ENCODE data around the gene ZNF865. TPM values are rescaled to one million over a fixed set of nuclear protein-coding genes. Genes with fewer than 3 reads are reported as not detected.

The ZNF865 gene
- total RNA-seq, 1 experiment from 2014 or later, result 5.5 TPM

DNA sequence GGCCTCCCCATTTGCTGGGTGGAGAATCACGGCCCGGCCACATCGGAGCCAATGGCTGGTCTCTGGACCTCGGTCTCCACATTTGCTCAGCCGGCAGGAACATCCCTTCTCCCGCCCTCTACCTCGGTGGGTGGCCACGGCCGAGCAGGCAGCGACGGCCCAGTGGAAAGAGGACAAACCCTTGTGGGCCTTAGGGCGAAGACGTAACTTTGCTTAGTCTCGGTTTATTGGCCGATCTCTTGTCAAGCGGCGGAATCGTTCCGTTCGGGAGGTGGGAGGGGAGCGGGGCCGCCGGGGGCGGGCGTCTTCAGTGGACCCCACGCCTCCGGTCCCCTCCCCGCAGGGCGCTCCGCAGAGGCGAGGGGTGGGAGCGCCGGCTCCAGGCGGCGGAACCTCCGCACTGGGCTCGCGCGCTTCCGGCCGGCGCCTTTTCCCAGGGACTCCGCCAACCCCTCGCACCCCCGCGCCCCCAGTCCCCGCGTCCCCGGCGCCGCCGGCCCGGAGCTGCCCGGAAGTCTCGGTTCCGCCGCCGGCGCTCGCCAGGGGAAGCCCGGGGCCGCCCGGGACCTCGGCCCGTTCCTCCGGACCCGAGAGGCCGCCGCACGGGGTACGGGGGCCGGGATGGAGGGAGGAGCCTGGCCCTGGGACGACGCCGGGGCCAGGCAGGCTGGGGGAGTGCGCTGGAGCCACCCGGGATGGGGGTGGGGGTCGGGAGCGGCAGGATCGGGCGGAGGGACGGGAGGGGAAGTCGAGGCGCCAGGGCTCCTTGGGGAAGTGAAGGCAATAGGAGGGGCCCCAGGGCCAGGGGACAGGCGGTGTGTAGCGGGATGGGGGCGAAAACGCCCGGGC, 35.4 kb downstream of the ZNF865 start, which contains the start of gene ZNF580:
ZNF580 (plus strand) TSS at position 426 of the 849 bp plus-strand sequence. CDS start 1,507 bp downstream, outside the sequence.
- Histone ChIP-seq H3F3A (ENCODE audit: low read length, unreplicated experiment) (peaks cover 4% of the 10 kb centered on the region), H3K9ac (ENCODE audit: low read length) (peak within 1 kb of the TSS; percentile 95), H3K4me3 (ENCODE audit: low read length) (peak within 1 kb of the TSS; percentile 96), H3K79me2 (ENCODE audit: low read length) (peaks cover 87% of the 10 kb centered on the region), H3K27ac (ENCODE audit: low read length) (peak within 1 kb of the TSS; percentile 62), H3K27me3 (ENCODE audit: low read length) (no peaks in the 10 kb centered on the region), H3K36me3 (ENCODE audit: low read depth, low read length) (peaks cover 14% of the 10 kb centered on the region), H4K20me1 (ENCODE audit: low read length) (0 out of 2 replicates have a peak, but pooled peaks cover 4% of the 10 kb centered on the region), H2AFZ (ENCODE audit: low read length) (peak within 1 kb of the TSS; percentile 94), H3K4me1 (ENCODE audit: insufficient read depth, low read length) (peaks cover 42% of the 10 kb centered on the region), H3K9me2 (replicated peaks; ENCODE audit: low read length) (no peaks in the 10 kb centered on the region), H3K9me3 (ENCODE audit: low read length) (no peaks in the 10 kb centered on the region), H3K4me2 (ENCODE audit: low read length) (peak within 1 kb of the TSS; percentile 85)
- no TSS peak for BruUV-seq (replicated peaks)
- no peak for TF ChIP-seq EZH2 (IDR thresholded peaks at IDR 0.05; ENCODE audit: low read length, unreplicated experiment)
- TF ChIP-seq EZH2phosphoT487 (IDR thresholded peaks at IDR 0.05; ENCODE audit: borderline replicate concordance, low read length), result no peak
- TF ChIP-seq, protein P1, sequence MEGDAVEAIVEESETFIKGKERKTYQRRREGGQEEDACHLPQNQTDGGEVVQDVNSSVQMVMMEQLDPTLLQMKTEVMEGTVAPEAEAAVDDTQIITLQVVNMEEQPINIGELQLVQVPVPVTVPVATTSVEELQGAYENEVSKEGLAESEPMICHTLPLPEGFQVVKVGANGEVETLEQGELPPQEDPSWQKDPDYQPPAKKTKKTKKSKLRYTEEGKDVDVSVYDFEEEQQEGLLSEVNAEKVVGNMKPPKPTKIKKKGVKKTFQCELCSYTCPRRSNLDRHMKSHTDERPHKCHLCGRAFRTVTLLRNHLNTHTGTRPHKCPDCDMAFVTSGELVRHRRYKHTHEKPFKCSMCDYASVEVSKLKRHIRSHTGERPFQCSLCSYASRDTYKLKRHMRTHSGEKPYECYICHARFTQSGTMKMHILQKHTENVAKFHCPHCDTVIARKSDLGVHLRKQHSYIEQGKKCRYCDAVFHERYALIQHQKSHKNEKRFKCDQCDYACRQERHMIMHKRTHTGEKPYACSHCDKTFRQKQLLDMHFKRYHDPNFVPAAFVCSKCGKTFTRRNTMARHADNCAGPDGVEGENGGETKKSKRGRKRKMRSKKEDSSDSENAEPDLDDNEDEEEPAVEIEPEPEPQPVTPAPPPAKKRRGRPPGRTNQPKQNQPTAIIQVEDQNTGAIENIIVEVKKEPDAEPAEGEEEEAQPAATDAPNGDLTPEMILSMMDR (conservative IDR thresholded peaks at IDR 0.05; ENCODE audit: low read depth, low read length), result no peak
- ChIA-PET POLR2A (ENCODE audit: unreplicated experiment) (interaction anchor here (0.7 kb wide), 1 partner anchor 35 kb away, joined by 5 read pairs; no protein-coding TSS in a partner anchor), CTCF (interaction anchor here (0.6 kb wide), 1 partner anchor 16 kb away, joined by 7 read pairs; the partner anchor contains the start of gene ZNF784)
- intact Hi-C loops (cut with micrococcal nuclease), result loop anchor here (2.0 kb wide), 1 partner anchor 42 kb away; the partner anchor contains the start of gene FIZ1
- DNase-seq (peak; percentile 80), ATAC-seq (peak; percentile 45)

DNA sequence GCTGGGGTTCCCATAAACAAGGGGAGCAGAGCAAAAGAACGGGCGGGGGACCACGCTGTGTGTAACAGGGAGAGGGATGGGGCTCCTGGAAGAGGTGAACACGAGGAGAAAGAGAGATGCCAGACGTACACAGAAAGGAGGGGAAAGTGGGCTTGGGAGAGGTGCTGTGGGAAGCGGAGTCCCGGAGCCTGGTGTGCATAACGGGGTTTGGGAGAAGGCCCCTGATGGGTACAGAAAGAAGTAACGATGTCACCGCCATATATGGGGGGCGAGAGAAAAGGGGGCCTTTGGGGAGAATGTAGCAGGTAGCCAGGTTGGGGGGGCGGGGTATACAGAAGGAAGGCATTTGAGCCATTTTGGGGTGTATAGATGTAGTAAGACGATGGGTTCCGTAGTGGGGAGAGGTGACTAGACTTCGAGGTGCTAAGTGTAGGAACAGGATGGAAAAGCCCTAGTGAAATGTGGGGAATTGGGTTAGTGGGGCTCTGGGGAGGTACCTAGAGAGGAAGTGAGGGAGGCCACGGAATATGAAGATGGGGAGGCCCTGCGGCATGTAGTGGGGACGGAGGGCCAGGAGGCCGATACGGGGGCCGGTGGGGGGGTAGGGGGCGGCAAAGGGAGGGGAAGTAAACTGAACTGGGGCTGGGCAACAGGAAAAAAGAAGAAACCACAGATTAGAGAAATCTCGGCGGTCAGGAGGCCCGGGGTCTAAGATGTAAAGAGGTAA, 36.1 kb downstream of the ZNF865 start:
- Histone ChIP-seq H3K27me3 (ENCODE audit: low read length) (no peaks in the 10 kb centered on the region), H3K27ac (ENCODE audit: low read length) (peak overlapping the region; percentile 62), H4K20me1 (ENCODE audit: low read length) (0 out of 2 replicates have a peak, but pooled peaks cover 4% of the 10 kb centered on the region), H3F3A (ENCODE audit: low read length, unreplicated experiment) (peaks cover 4% of the 10 kb centered on the region), H2AFZ (ENCODE audit: low read length) (peak overlapping the region; percentile 94), H3K36me3 (ENCODE audit: low read depth, low read length) (peaks cover 14% of the 10 kb centered on the region), H3K9ac (ENCODE audit: low read length) (peak overlapping the region; percentile 95), H3K4me3 (ENCODE audit: low read length) (peak overlapping the region; percentile 96), H3K79me2 (ENCODE audit: low read length) (peaks cover 79% of the 10 kb centered on the region), H3K4me2 (ENCODE audit: low read length) (peak overlapping the region; percentile 85), H3K9me2 (replicated peaks; ENCODE audit: low read length) (no peaks in the 10 kb centered on the region), H3K4me1 (ENCODE audit: insufficient read depth, low read length) (peaks cover 34% of the 10 kb centered on the region), H3K9me3 (ENCODE audit: low read length) (no peaks in the 10 kb centered on the region)
- BruUV-seq (replicated peaks), result no TSS peak
- ChIA-PET POLR2A (ENCODE audit: unreplicated experiment) (interaction anchor here (0.7 kb wide), 1 partner anchor 34 kb away, joined by 5 read pairs; no protein-coding TSS in a partner anchor), CTCF (interaction anchor here (0.6 to 1.5 kb wide), 2 partner anchors 13 to 17 kb away, joined by 6 to 7 read pairs; partner anchors contain the start of genes U2AF2 and ZNF784)
- intact Hi-C loops (cut with micrococcal nuclease), result loop anchor here (2.0 kb wide), 1 partner anchor 43 kb away; the partner anchor contains the start of gene FIZ1
- no peak for DNase-seq
- TF ChIP-seq EZH2phosphoT487 (IDR thresholded peaks at IDR 0.05; ENCODE audit: borderline replicate concordance, low read length) (no peak), EZH2 (IDR thresholded peaks at IDR 0.05; ENCODE audit: low read length, unreplicated experiment) (no peak)
- TF ChIP-seq, protein P1 (conservative IDR thresholded peaks at IDR 0.05; ENCODE audit: low read depth, low read length), result no peak
- ATAC-seq, result peak; percentile 2

All from PC-3 (cell line).